SK-N-MC (cell line): ENCODE measurements around the gene MYPOP.

Experiments
- DNase-seq: peaks from one replicate; pipeline ENCODE4 v3.0.0-alpha.2; 2011; ENCODE audit warnings: low read depth, low spot score
- H3K27ac ChIP-seq: fragments of 200-600 bp; sonication (generic); 2 replicates; pipeline ENCODE4 v1.5.1; 2016; ENCODE audit warnings: mixed run types
- H3K36me3 ChIP-seq: fragments of 200-600 bp; sonication (generic); 2 replicates; pipeline ENCODE4 v1.6.1; 2017; ENCODE audit warnings: antibody characterized with exemption, low read length, mixed read lengths; ENCODE audit not compliant: insufficient read depth
- H3K4me3 ChIP-seq: fragments of 200-600 bp; sonication (generic); 2 replicates; pipeline ENCODE4 v1.5.1; 2016
- H3K9ac ChIP-seq: fragments of 200-600 bp; sonication (generic); 2 replicates; pipeline ENCODE4 v1.8.0; 2017; ENCODE audit warnings: mixed run types, mixed read lengths; ENCODE audit not compliant: insufficient read length
- H3K9me3 ChIP-seq: fragments of 200-600 bp; sonication (generic); 2 replicates; pipeline ENCODE4 v1.6.1; 2017; ENCODE audit warnings: low read depth, mild to moderate bottlenecking, antibody characterized with exemption, low read length, moderate library complexity, mixed read lengths
- EZH2 ChIP-seq: fragments of 200-600 bp; sonication (generic); IDR thresholded peaks from one replicate; pipeline ENCODE4 v1.6.1; 2017; ENCODE audit warnings: antibody characterized with exemption
- FOXP2 ChIP-seq: optimal IDR thresholded peaks from 2 replicates; pipeline ENCODE3; 2011; ENCODE audit warnings: mild to moderate bottlenecking, moderate library complexity; ENCODE audit not compliant: insufficient read depth; ENCODE audit errors: extremely low read length, control extremely low read depth
- POLR2AphosphoS5 ChIP-seq: IDR thresholded peaks from 2 replicates; pipeline ENCODE4 v1.6.1; 2012; ENCODE audit warnings: mild to moderate bottlenecking, low read depth, low read length, borderline replicate concordance

MYPOP gene

DNA sequence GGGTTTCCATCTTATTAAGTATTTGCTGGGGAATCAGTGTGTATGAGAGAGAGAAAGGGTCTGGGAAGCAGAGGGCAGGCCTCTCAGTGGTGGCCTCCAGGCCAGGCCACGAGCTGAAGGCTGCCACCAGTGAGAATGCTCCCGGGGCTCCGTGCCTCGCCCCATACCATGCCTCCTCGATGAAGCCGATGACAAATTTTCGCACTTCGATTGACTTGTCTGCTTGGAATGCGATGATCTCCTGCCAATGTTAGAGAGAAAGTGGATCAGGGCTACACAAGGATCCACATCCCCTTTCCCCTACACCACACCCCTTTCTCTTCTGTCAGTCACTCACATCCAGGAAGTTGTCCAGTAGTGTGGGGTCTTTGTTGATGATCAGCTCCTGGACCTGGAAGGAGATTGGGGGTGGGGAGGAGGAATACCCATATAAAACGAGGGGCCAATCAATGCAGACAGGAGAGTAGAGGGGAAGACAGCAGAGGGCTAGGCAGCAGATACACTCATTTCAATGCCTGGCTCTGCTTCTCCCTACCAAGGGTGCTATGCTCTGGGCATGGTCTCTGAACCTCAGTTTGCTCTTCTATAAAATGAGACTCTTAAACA lies 50.2 kb downstream of the MYPOP start:
- Histone ChIP-seq H3K27ac (no peak overlapping the region), H3K9ac (no peak overlapping the region), H3K9me3 (no peaks in the 10 kb centered on the region), H3K4me3 (no peak overlapping the region), H3K36me3 (peaks cover 57% of the 10 kb centered on the region)
- TF ChIP-seq FOXP2 (no peak), POLR2AphosphoS5 (no peak), EZH2 (no peak)
- no peak for DNase-seq

DNA sequence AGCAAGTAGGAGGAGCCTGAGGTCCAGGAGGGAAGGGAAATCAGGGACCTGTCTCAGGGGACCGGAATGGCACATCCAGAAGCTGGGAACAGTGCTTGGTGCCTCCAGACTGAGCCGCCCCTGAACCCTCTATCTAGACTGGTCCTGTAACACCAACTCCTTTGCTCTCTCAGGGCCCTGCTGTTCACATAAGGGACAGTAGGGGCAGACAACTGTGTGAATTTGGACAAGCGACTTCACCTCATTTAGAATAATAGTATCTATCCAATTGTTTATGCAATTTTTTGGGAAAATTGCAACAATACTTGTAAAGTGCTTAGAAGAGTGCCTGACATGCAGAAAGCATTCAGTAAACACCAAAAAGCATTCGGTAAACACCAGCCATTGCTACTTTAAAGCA lies 53.5 kb downstream of the MYPOP start:
- TF ChIP-seq EZH2, result no peak
- no peak for TF ChIP-seq FOXP2
- TF ChIP-seq POLR2AphosphoS5, result no peak
- Histone ChIP-seq H3K9me3 (no peaks in the 10 kb centered on the region), H3K36me3 (peaks cover 78% of the 10 kb centered on the region), H3K4me3 (no peak overlapping the region), H3K9ac (no peak overlapping the region), H3K27ac (no peak overlapping the region)
- no peak for DNase-seq

DNA sequence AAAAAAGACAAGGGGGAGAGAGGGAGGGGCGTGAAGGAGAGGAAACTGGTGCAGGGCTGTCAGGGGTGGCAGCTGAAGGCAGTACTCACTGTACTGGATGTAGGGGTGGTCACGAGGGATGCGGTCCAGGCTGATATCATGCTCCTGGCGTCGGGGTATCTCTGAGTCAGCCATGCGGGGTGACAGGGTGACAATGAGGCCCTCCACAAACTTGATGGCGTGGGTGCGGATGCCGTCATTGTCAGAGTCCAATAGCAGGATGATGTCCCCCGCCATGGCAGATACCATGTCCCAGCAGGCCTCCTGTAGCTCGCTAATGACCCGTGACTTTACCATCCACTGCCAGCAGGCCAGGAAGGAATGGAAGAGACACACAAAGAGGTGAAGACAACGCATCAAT lies 54.8 kb downstream of the MYPOP start:
- TF ChIP-seq EZH2 (no peak), FOXP2 (no peak), POLR2AphosphoS5 (no peak)
- Histone ChIP-seq H3K27ac (no peak overlapping the region), H3K4me3 (no peak overlapping the region), H3K9me3 (no peaks in the 10 kb centered on the region), H3K36me3 (peaks cover 80% of the 10 kb centered on the region), H3K9ac (no peak overlapping the region)
- DNase-seq, result no peak

DNA sequence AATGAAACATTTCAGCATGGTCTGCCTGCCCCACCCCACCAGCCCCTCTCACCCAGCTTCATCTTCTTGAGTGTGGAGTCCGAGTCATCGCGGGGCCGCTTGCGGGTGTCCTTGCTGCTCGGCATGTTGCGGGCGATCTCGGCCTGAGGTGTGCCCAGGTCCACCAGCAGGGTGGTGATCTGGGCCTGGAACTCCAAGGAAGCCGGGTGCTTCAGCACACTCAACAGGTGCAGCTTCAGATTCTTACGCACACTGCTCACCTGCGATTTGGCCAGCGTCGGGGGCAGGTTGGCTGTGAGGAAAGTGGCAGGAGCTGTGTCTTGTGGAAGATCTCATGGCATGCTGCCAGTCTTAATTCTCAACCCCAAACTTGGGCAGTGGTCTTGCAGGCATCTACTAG lies 60.2 kb downstream of the MYPOP start:
- H3K27ac ChIP-seq, result no peak overlapping the region

More for the DNA sequence above, 60.2 kb downstream of the MYPOP start:
- Histone ChIP-seq H3K4me3 (no peak overlapping the region), H3K9ac (no peak overlapping the region), H3K9me3 (no peaks in the 10 kb centered on the region), H3K36me3 (peaks cover 87% of the 10 kb centered on the region)
- TF ChIP-seq EZH2 (no peak), FOXP2 (no peak), POLR2AphosphoS5 (no peak)
- no peak for DNase-seq
